ENCODE results near the gene FAM184A.
"Not testable (repeated sequence)": the region's sequence is repeated elsewhere in the genome, so short reads cannot be mapped to it uniquely, and the experiment has no call there.

The FAM184A gene, protein sequence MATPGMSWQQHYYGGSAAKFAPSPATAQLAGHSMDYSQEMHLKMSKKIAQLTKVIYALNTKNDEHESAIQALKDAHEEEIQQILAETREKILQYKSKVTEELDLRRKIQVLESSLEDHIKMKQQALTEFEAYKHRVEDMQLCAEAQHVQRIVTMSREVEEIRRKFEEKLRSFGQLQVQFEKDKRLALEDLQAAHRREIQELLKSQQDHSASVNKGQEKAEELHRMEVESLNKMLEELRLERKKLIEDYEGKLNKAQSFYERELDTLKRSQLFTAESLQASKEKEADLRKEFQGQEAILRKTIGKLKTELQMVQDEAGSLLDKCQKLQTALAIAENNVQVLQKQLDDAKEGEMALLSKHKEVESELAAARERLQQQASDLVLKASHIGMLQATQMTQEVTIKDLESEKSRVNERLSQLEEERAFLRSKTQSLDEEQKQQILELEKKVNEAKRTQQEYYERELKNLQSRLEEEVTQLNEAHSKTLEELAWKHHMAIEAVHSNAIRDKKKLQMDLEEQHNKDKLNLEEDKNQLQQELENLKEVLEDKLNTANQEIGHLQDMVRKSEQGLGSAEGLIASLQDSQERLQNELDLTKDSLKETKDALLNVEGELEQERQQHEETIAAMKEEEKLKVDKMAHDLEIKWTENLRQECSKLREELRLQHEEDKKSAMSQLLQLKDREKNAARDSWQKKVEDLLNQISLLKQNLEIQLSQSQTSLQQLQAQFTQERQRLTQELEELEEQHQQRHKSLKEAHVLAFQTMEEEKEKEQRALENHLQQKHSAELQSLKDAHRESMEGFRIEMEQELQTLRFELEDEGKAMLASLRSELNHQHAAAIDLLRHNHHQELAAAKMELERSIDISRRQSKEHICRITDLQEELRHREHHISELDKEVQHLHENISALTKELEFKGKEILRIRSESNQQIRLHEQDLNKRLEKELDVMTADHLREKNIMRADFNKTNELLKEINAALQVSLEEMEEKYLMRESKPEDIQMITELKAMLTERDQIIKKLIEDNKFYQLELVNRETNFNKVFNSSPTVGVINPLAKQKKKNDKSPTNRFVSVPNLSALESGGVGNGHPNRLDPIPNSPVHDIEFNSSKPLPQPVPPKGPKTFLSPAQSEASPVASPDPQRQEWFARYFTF

GRCh38 chr6:119078376-119079282, at the start of gene FAM184A:
Gene FAM184A (minus strand): TSS chr6:119078664. CDS start chr6:119078299, 365 bp downstream.
- no peak for DNase-seq

- no peak for DNase-seq
Observed at GRCh38 chr6:119127627-119128026, 49.2 kb upstream of the FAM184A start.

GRCh38 chr6:119126826-119127225, 48.4 kb upstream of the FAM184A start:
- DNase-seq, result no peak

- no peak for DNase-seq
Observed at GRCh38 chr6:119126140-119126539, 47.7 kb upstream of the FAM184A start.

DNA sequence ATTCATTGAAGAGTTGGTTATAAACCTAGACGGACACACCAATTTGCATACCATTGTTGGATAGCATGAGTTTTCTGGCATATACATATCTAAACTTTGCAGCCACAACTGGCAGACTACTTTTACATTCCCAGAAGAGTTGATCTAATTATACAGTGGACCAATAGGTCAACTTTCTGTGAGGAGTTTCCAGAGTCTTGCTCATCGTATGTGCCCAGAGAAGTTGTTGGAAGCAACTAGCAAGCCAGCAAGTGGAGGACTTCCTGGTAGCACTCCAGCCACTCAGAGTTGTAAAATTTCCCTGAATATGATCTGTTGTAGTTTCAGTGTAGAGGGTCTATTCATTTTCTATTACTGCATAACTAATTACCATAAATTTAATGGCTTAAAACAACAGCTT, 47.1 kb upstream of the FAM184A start:
- DNase-seq, result no peak

DNA sequence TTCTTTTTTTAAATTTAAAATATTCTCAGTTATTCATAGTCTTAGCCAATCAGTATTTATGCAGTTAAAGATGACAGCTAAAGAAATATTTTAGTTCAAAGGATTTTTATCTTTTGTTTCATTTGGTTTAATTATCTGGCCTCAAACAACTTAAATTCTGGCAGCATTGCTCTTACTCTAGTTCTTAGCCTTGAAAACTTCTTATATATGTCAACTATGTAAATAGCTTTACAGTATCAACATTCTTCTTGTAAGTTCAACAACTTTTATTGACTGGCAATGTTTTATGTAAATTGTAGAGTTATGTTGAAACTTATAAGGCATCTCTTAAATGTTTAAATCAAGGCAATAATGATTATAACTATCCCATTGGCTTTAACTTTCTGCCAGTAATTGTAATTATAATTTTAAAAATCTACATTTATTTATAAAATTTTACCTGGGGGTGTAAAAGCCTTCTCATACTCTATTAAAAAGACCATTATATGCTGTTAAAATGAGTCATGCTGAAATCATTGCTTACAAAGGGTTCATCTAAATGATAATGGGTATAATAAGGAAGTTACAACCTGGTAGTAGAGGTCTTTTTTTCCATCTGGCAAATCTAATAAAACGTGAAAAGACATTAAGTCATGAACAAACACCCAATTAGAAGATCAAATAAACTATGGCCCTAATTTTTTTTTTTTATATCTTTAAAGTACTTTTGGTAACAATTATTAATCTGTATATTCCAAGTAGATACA, 45.8 kb upstream of the FAM184A start:
- no peak for DNase-seq

GRCh38 chr6:119122336-119122735, 43.9 kb upstream of the FAM184A start:
- no peak for DNase-seq

DNA sequence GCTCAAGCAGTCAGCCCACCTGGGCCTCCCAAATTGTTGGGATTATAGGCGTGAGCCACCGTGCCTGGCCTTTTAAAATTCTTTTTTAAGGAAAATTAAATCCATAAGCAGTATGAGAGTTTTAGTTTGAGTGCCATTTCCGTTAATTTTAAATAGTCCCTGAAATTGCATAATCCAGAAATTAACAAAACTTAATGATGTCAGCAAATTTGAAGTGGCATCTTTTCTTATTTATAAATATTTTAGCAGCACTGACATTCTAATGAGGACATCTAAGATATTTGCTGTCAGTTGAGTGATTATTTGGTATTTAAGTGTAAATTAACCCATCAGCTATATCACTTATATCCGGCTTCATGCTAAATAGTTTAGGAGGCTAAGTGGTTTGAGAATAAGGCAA, 42.9 kb upstream of the FAM184A start:
- no peak for DNase-seq

DNA sequence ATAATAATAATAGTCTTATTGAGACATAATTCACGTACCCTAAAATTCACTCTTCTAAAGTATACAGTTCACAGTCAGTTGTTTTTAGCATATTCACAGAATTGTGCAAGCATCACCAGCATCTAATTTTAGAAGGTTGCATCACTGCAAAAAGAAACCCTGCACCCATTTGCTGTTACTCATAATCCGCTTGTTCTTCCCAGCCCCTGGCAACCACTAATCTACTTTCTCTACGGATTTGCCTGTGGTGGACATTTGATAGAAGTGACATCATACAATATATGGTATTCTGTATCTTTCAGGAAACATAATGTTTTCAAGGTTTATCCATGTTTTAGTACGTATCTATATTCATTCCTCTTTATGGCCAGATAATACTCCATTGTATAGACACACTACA, 41.5 kb upstream of the FAM184A start:
- no peak for DNase-seq

- DNase-seq, result not testable (repeated sequence)
Observed at GRCh38 chr6:119119062-119119461, 40.6 kb upstream of the FAM184A start.

DNA sequence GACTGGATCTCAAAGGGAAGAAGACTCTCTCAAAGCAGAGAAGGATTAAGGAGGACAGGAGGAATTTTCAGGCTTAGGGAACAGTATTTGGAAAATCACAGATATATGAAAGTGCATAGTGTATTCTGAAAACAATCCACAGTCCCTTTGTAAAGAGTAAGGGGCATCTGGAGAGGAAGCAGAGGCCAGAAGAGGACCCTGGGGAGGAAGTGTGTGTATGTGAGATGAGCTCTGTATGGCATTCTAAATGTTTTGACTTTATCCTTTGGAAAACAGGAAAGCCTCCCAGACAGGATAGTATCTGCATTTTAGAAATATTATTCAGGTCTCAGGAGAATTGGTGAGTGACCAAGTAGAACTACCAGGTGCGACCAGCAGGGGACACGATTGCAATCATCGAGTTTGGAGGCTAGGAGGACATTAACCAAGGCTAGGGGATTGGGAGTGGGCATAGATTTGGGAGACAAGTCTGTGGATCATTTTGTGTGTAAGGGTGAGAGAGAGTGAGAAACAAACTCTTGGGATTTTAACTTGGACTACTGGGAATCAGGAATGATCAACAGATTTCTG, 38.3 kb upstream of the FAM184A start:
- DNase-seq, result no peak

- DNase-seq, result no peak
Observed at GRCh38 chr6:119113961-119114360, 35.5 kb upstream of the FAM184A start.

- no peak for DNase-seq
Observed at GRCh38 chr6:119112812-119113530, 34.5 kb upstream of the FAM184A start.

DNA sequence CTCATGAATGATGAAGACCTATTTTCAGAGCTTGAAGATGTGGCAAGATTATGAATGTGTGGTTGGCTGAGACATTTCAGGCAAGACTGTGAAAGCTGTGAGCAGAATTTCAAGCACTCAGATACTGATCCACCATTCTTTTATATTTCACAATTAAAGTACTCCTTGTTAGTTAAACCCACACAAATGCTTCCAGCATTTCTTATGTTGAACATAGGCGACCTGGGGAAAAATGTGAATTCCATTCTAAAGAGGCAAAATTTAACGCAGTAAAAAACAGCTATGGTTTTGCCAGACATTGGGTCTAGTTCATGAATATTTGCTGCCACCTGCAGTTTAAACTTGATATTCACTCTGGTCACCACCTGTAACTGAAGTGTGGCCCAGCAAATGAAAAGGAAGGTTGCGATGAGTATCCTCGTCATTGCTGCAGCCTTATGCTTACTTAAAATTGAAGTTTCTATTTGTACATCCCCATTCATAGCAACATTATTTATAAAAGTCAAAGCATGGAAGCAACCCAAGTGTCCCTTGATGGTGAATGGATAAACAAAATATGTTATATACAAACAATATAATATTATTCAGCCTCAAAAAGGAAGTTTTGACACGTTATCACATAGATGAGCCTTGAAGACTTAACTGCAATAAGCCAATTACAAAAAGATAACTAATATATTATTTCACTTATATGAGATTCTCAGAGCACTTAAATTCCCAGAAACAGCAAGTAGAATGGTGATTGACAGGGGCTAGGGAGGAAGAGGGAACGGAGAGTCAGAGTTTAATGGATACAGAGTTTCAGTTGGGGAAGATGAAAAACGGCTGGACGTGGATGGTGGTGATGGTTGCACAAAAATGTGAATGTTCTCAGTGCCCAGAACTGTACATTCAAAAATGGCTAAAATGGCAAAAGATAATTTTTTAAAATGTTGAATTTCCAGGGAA, 32.4 kb upstream of the FAM184A start:
- DNase-seq, result peak; percentile 73

DNA sequence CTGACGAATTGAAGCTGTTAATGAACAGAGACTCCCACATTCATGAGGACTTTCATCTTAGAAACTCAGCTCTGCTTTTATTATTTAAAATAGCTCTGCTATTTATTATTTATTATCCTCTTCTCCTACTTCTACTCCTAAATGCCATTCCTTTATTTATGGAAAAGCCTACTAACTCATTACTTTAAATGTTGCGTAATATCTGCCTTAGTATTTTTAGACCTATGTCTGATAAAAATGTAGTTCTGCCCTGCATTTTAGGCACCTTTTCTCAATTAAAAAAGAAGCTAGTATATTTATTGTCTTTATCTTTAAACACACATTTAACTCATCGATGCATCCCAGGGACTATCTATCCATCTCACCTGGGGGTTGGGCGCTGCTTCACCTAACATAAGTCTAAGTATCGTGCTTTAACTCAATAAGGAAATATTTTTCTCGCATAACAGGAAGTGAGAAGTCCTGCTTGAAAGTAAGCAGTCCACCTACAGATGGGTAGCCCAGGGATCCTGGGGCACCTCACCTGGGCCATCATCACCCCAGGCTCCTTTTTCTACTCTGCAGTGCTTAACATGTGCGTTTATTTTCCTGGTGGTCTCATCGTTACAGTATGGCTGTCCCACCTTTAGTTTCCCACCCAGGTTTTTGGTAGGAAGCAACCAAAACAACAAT, 31.3 kb upstream of the FAM184A start:
- no peak for DNase-seq

GRCh38 chr6:119108076-119108475, 29.6 kb upstream of the FAM184A start:
- DNase-seq, result no peak

GRCh38 chr6:119105282-119105681, 26.8 kb upstream of the FAM184A start:
- no peak for DNase-seq

DNA sequence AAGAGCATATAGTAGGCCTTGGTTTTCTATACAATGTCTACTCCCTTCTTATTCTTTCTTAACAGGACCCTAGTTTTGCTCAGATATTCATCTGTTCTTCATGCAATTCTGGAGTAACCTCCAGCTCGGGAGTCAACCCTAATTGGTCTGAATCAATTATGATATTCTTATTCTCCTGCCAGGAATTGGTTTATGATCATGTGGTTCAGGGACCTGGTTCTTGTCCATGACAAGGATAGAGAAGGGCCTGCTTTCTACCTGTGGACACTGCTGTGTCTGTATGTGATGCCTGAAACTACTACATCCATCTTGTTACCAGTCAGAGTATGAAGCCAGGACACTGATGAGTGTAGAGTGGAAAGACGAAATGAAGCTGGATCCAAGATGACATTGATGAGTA, 24.4 kb upstream of the FAM184A start:
- no peak for DNase-seq

- DNase-seq, result no peak
Observed at GRCh38 chr6:119100115-119100514, 21.7 kb upstream of the FAM184A start.
